K562 (cell line): ENCODE measurements around the gene FTH1. TPM values are rescaled to one million over a fixed set of nuclear protein-coding genes. Genes with fewer than 3 reads are reported as not detected.

Experiments
- ASH1L ChIP-seq: fragments of 450-650 bp; IDR thresholded peaks from 2 replicates; pipeline ENCODE4 v1.6.1; 2018; ENCODE audit warnings: borderline replicate concordance, mild to moderate bottlenecking, low read depth; ENCODE audit not compliant: partially characterized antibody
- CBFA2T2 ChIP-seq: fragments of 450-650 bp; conservative IDR thresholded peaks from 2 replicates; pipeline ENCODE4 v1.6.1; 2017; ENCODE audit warnings: mild to moderate bottlenecking
- CBX3 ChIP-seq, 2 experiments: IDR thresholded peaks; 1 replicate in 1 of 2; 2 replicates in 1 of 2; pipeline ENCODE4 v1.6.1; 2012; ENCODE audit warnings: inconsistent platforms in 2 of 2, low read length in 2 of 2, borderline replicate concordance in 1 of 2, control low read depth in 1 of 2
- GABPB1 ChIP-seq: sonication (generic); formaldehyde crosslinking; IDR thresholded peaks from 2 replicates; pipeline ENCODE4 v1.8.0; 2022; ENCODE audit warnings: mild to moderate bottlenecking, missing genetic modification reagents
- HDAC3 ChIP-seq: fragments of 450-650 bp; IDR thresholded peaks from 2 replicates; pipeline ENCODE4 v1.6.1; 2018; ENCODE audit warnings: borderline replicate concordance, mild to moderate bottlenecking, moderate library complexity; ENCODE audit not compliant: partially characterized antibody
- HNRNPUL1 ChIP-seq: fragments of 200-400 bp; formaldehyde crosslinking; IDR thresholded peaks from 2 replicates; pipeline ENCODE4 v1.6.1; 2017; ENCODE audit warnings: low read length
- KAT2B ChIP-seq: IDR thresholded peaks from one replicate; pipeline ENCODE4 v1.6.1; 2012; ENCODE audit warnings: low read depth, mild to moderate bottlenecking, control low read depth, inconsistent platforms, low read length, moderate library complexity
- LCOR ChIP-seq: sonication (generic); formaldehyde crosslinking; IDR thresholded peaks from 2 replicates; pipeline ENCODE4 v1.8.0; 2022; ENCODE audit warnings: mild to moderate bottlenecking, missing genetic modification reagents
- MXI1 ChIP-seq: IDR thresholded peaks from 2 replicates; pipeline ENCODE4 v1.6.1; 2011; ENCODE audit warnings: low read depth, mild to moderate bottlenecking, improper control_type of control experiment, low read length
- OTX1 ChIP-seq: fragments of 450-650 bp; formaldehyde crosslinking; IDR thresholded peaks from 2 replicates; pipeline ENCODE4 v1.4.0; 2022; ENCODE audit warnings: mild to moderate bottlenecking
- PTRF ChIP-seq: fragments of 450-650 bp; IDR thresholded peaks from 2 replicates; pipeline ENCODE4 v1.6.1; 2016; ENCODE audit warnings: mild to moderate bottlenecking, missing genetic modification characterization, missing compliant biosample characterization
- THRAP3 ChIP-seq: fragments of 450-650 bp; IDR thresholded peaks from 2 replicates; pipeline ENCODE4 v1.6.1; 2016; ENCODE audit warnings: mild to moderate bottlenecking, inconsistent platforms, borderline replicate concordance
- WHSC1 ChIP-seq: IDR thresholded peaks from one replicate; pipeline ENCODE4 v1.6.1; 2012; ENCODE audit warnings: low read length, control low read depth, inconsistent platforms
- XRCC3 ChIP-seq: fragments of 450-650 bp; IDR thresholded peaks from 2 replicates; pipeline ENCODE4 v1.6.1; 2017; ENCODE audit warnings: mild to moderate bottlenecking, moderate library complexity
- ZBTB17 ChIP-seq: fragments of 450-650 bp; formaldehyde crosslinking; IDR thresholded peaks from 2 replicates; pipeline ENCODE4 v1.4.0; 2020; ENCODE audit warnings: mild to moderate bottlenecking
- ZNF766 ChIP-seq: fragments of 200-800 bp; sonication (Bioruptor generic); conservative IDR thresholded peaks from 2 replicates; pipeline ENCODE4 v1.6.1; 2016; ENCODE audit warnings: missing genetic modification characterization, missing compliant biosample characterization
- polyA plus RNA-seq, 8 experiments: library from polyadenylated mRNA; depleted of rRNA in 4 of 8; stranded (reverse) in 5 of 8; unstranded in 3 of 8; fragments of >200 nt; fragmentation: Nextera tagmentation in 2 of 8; fragmentation: Illumina TruSeq in 1 of 8; extraction: Ambion mirVana in 2 of 8; extraction: Trizol in 1 of 8; gene quantifications; 2 replicates each; pipeline versions ENCODE4 v1.2.1 to v1.2.3, GENCODE V29; 2011 to 2014; ENCODE audit warnings: inconsistent platforms in 1 of 8, missing spikeins in 1 of 8
- total RNA-seq, 7 experiments: library from RNA; depleted of rRNA in 6 of 7; stranded (reverse); fragments of >200 nt in 6 of 7; fragmentation: Illumina TruSeq in 2 of 7; extraction: Trizol in 2 of 7; gene quantifications; 2 replicates each; pipeline versions ENCODE4 v1.2.1 to v1.2.3, GENCODE V29; 2011 to 2021; ENCODE audit warnings: low replicate concordance in 1 of 7
- TF ChIP-seq, protein P1 (sequence below): IDR thresholded peaks from 2 replicates; pipeline ENCODE4 v1.6.1; 2011; ENCODE audit warnings: borderline replicate concordance, low read depth, mild to moderate bottlenecking, moderate library complexity, low read length; ENCODE audit not compliant: insufficient read depth, poor library complexity, severe bottlenecking
- TF ChIP-seq, protein P2 (sequence below): fragments of 250-450 bp; sonication (Bioruptor Pico); IDR thresholded peaks from 2 replicates; pipeline ENCODE4 v1.5.0; 2021
- TF ChIP-seq, protein P3 (sequence below): sonication (generic); formaldehyde crosslinking; IDR thresholded peaks from 2 replicates; pipeline ENCODE4 v1.8.0; 2022; ENCODE audit warnings: missing genetic modification reagents, mild to moderate bottlenecking, borderline replicate concordance
- TF ChIP-seq, protein P4 (sequence below): fragments of 450-650 bp; formaldehyde crosslinking; IDR thresholded peaks from 2 replicates; pipeline ENCODE4 v1.4.0; 2020; ENCODE audit warnings: mild to moderate bottlenecking, moderate library complexity
- TF ChIP-seq, protein P5 (sequence below): fragments of 250-450 bp; sonication (Bioruptor Pico); IDR thresholded peaks from 2 replicates; pipeline ENCODE4 v1.8.0; 2022; ENCODE audit warnings: inconsistent platforms

FTH1 gene
- total and polyA plus RNA-seq, 9 of the 15 experiments (the other 6 are each of a cell fraction or from before 2014, with no cell fraction given) = 370 to 3,146 (median 802) TPM

DNA sequence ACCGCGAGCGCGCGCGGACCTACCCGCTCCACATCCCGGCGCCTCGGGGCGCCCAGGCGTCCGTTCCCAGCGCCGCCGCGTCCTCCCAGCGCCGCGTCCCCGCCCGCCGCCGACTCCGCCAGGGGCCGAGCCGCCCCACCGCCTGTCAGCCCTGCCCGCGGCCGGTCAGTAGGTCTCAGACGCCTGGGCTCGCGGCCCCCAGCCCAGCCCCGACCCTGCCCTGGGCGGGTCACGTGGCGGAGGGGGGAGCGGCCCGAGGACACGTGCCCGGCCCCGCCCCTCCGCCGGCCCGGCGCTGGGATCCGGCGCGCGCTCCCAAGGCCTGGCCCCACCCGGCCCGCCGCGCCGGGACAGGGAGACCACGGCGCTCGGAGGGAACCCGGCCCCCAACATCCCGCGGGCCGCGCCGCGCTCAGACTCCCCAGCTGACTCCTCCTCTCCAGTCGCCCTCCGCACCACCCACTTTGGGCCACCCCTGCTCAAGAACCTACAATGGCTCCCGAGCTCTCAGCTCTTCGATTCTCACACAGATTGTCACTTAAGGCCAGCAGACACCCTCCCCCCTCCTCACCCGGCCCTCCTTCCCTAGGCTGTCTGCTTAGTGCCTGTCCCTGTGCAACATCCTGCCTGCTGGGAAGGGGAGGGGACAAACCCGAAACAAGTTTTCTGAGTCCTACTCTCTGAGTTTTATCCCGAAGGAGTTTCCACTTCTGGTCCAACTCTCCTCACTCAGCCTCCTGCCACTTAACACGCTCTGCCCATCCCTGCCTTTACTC, 49.9 kb downstream of the FTH1 start, which contains the start of gene RAB3IL1 (continued):
- TF ChIP-seq OTX1 (CRISPR knock-in tag) (peak; percentile 27; the same call in 1 of the 2 replicates), ZNF766 (CRISPR knock-in tag) (no peak), XRCC3 (no peak), CBFA2T2 (no peak), MXI1 (peak; percentile 82), LCOR (CRISPR knock-in tag) (no peak), ASH1L (no peak), KAT2B (no peak), GABPB1 (no peak), THRAP3 (0 out of 2 replicates have a peak, but pooled peaks have one; percentile 54), ZBTB17 (CRISPR knock-in tag) (no peak), CBX3 (IDR thresholded peaks at IDR 0.05; ENCODE audit: borderline replicate concordance in 1 of 2, low read length in 2 of 2) (no peak), WHSC1 (no peak), HNRNPUL1 (no peak), PTRF (tag) (no peak), HDAC3 (no peak)
- TF ChIP-seq, protein P1, sequence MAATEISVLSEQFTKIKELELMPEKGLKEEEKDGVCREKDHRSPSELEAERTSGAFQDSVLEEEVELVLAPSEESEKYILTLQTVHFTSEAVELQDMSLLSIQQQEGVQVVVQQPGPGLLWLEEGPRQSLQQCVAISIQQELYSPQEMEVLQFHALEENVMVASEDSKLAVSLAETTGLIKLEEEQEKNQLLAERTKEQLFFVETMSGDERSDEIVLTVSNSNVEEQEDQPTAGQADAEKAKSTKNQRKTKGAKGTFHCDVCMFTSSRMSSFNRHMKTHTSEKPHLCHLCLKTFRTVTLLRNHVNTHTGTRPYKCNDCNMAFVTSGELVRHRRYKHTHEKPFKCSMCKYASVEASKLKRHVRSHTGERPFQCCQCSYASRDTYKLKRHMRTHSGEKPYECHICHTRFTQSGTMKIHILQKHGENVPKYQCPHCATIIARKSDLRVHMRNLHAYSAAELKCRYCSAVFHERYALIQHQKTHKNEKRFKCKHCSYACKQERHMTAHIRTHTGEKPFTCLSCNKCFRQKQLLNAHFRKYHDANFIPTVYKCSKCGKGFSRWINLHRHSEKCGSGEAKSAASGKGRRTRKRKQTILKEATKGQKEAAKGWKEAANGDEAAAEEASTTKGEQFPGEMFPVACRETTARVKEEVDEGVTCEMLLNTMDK = no peak
- TF ChIP-seq, protein P2, sequence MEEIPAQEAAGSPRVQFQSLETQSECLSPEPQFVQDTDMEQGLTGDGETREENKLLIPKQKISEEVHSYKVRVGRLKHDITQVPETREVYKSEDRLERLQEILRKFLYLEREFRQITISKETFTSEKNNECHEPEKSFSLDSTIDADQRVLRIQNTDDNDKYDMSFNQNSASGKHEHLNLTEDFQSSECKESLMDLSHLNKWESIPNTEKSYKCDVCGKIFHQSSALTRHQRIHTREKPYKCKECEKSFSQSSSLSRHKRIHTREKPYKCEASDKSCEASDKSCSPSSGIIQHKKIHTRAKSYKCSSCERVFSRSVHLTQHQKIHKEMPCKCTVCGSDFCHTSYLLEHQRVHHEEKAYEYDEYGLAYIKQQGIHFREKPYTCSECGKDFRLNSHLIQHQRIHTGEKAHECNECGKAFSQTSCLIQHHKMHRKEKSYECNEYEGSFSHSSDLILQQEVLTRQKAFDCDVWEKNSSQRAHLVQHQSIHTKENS (CRISPR knock-in tag) = no peak
- TF ChIP-seq, protein P3, sequence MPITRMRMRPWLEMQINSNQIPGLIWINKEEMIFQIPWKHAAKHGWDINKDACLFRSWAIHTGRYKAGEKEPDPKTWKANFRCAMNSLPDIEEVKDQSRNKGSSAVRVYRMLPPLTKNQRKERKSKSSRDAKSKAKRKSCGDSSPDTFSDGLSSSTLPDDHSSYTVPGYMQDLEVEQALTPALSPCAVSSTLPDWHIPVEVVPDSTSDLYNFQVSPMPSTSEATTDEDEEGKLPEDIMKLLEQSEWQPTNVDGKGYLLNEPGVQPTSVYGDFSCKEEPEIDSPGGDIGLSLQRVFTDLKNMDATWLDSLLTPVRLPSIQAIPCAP (CRISPR knock-in tag) = no peak
- TF ChIP-seq, protein P4, sequence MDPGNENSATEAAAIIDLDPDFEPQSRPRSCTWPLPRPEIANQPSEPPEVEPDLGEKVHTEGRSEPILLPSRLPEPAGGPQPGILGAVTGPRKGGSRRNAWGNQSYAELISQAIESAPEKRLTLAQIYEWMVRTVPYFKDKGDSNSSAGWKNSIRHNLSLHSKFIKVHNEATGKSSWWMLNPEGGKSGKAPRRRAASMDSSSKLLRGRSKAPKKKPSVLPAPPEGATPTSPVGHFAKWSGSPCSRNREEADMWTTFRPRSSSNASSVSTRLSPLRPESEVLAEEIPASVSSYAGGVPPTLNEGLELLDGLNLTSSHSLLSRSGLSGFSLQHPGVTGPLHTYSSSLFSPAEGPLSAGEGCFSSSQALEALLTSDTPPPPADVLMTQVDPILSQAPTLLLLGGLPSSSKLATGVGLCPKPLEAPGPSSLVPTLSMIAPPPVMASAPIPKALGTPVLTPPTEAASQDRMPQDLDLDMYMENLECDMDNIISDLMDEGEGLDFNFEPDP (CRISPR knock-in tag) = no peak
- TF ChIP-seq, protein P5, sequence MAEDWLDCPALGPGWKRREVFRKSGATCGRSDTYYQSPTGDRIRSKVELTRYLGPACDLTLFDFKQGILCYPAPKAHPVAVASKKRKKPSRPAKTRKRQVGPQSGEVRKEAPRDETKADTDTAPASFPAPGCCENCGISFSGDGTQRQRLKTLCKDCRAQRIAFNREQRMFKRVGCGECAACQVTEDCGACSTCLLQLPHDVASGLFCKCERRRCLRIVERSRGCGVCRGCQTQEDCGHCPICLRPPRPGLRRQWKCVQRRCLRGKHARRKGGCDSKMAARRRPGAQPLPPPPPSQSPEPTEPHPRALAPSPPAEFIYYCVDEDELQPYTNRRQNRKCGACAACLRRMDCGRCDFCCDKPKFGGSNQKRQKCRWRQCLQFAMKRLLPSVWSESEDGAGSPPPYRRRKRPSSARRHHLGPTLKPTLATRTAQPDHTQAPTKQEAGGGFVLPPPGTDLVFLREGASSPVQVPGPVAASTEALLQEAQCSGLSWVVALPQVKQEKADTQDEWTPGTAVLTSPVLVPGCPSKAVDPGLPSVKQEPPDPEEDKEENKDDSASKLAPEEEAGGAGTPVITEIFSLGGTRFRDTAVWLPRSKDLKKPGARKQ (CRISPR knock-in tag) = no peak
